B cell (primary cell): Measurements from ENCODE around the gene CPNE4. TPM values are rescaled to one million over a fixed set of nuclear protein-coding genes. Genes with fewer than 3 reads are reported as not detected.

Experiments used
- ATAC-seq: fragments of 200-7000 bp; cut with Tn5 transposase; one replicate; pipeline ENCODE4 v1.10.0; 2021; ENCODE audit warnings: low read depth, mild to moderate bottlenecking, moderate number of reproducible peaks, moderate library complexity
- CTCF ChIA-PET: fragments of 350-600 bp; sonication (Branson Sonifier 250); formaldehyde crosslinking; loops from one replicate; lab custom pipeline; 2021; ENCODE audit warnings: antibody characterized with exemption, inconsistent platforms; lab: Charles Lee
- POLR2A ChIA-PET: fragments of 350-600 bp; sonication (Branson Sonifier 250); formaldehyde crosslinking; loops from one replicate; lab custom pipeline; 2021; ENCODE audit warnings: antibody characterized with exemption; lab: Charles Lee
- DNase-seq: peaks from one replicate; pipeline ENCODE4 v3.0.0; 2013
- H2AFZ ChIP-seq: 2 replicates; pipeline ENCODE4 v1.6.1; 2012; ENCODE audit warnings: mild to moderate bottlenecking, low read depth, low read length; ENCODE audit not compliant: insufficient read depth, poor library complexity, severe bottlenecking
- H3K27ac ChIP-seq, 2 donors: 1 replicate in 1 of 2; 2 replicates in 1 of 2; pipeline ENCODE4 v1.5.1; 2012 to 2013; ENCODE audit warnings: low read length in 2 of 2, mild to moderate bottlenecking in 2 of 2, moderate library complexity in 1 of 2
- H3K27me3 ChIP-seq, 4 experiments: fragments of 200-600 bp in 1 of 4; sonication (generic) in 1 of 4; replicated peaks in 1 of 4; 1 replicate in 2 of 4; 2 replicates in 2 of 4; pipeline versions ENCODE4 v1.6.1 to v1.7.0; 2013 to 2016; ENCODE audit warnings: low read length in 3 of 4, mild to moderate bottlenecking in 2 of 4, mixed read lengths in 1 of 4, moderate library complexity in 1 of 4; ENCODE audit not compliant: insufficient read depth in 4 of 4, control insufficient read depth in 3 of 4; ENCODE audit errors: control extremely low read depth in 1 of 4
- H3K36me3 ChIP-seq, 2 experiments: replicated peaks in 1 of 2; 1 replicate in 1 of 2; 2 replicates in 1 of 2; pipeline versions ENCODE4 v1.6.1 to v1.7.1; 2013; ENCODE audit warnings: low read length in 1 of 2; ENCODE audit not compliant: insufficient read depth in 2 of 2, control insufficient read depth in 1 of 2; ENCODE audit errors: control extremely low read depth in 1 of 2, extremely low read depth in 1 of 2
- H3K4me1 ChIP-seq, 2 donors: fragments of 200-600 bp in 1 of 2; sonication (generic) in 1 of 2; 1 replicate in 1 of 2; 2 replicates in 1 of 2; pipeline versions ENCODE4 v1.5.1 to v1.6.1; 2013 to 2017; ENCODE audit warnings: low read length in 2 of 2; ENCODE audit not compliant: control insufficient read depth in 2 of 2, insufficient read depth in 2 of 2
- H3K4me2 ChIP-seq: replicated peaks from 2 replicates; pipeline ENCODE3; 2012; ENCODE audit warnings: mild to moderate bottlenecking, low read depth, low read length; ENCODE audit not compliant: poor library complexity, severe bottlenecking
- H3K4me3 ChIP-seq, 5 experiments: fragments of 200-600 bp in 1 of 5; sonication (generic) in 1 of 5; 1 replicate in 3 of 5; 2 replicates in 2 of 5; pipeline versions ENCODE4 v1.5.1 to v1.7.0; 2011 to 2016; ENCODE audit warnings: low read length in 4 of 5, mild to moderate bottlenecking in 4 of 5, low read depth in 2 of 5, control low read depth in 1 of 5, moderate library complexity in 1 of 5; ENCODE audit not compliant: insufficient read depth in 1 of 5; ENCODE audit errors: control extremely low read depth in 1 of 5, extremely low read depth in 1 of 5
- H3K79me2 ChIP-seq: fragments of 200-600 bp; sonication (generic); one replicate; pipeline ENCODE4 v1.6.0; 2016; ENCODE audit warnings: low read length; ENCODE audit not compliant: control insufficient read depth, insufficient read depth
- H3K9ac ChIP-seq: fragments of 200-600 bp; sonication (generic); 2 replicates; pipeline ENCODE4 v1.6.1; 2017; ENCODE audit warnings: mild to moderate bottlenecking, low read length, moderate library complexity
- H3K9me3 ChIP-seq, 3 donors: one replicate each; pipeline versions ENCODE4 v1.6.1 to v1.7.1; 2013; ENCODE audit warnings: low read length in 2 of 3; ENCODE audit not compliant: control insufficient read depth in 2 of 3, insufficient read depth in 1 of 3; ENCODE audit errors: control extremely low read depth in 1 of 3
- H4K20me1 ChIP-seq: 2 replicates; pipeline ENCODE4 v1.6.0; 2012; ENCODE audit warnings: mild to moderate bottlenecking, low read length; ENCODE audit not compliant: insufficient read depth, control insufficient read depth, poor library complexity, severe bottlenecking
- H3K27ac Mint-ChIP-seq: one replicate; pipeline ENCODE4 v1.8.0; 2021; ENCODE audit warnings: mixed read lengths
- H3K27me3 Mint-ChIP-seq: one replicate; pipeline ENCODE4 v1.8.0; 2021; ENCODE audit warnings: mixed read lengths
- H3K4me1 Mint-ChIP-seq: one replicate; pipeline ENCODE4 v1.8.0; 2021; ENCODE audit warnings: mixed read lengths
- H3K4me3 Mint-ChIP-seq: one replicate; pipeline ENCODE4 v1.8.0; 2021; ENCODE audit warnings: mixed read lengths
- H3K9me3 Mint-ChIP-seq: one replicate; pipeline ENCODE4 v1.8.0; 2022; ENCODE audit warnings: mixed read lengths; ENCODE audit not compliant: insufficient read depth
- CTCF ChIP-seq: fragments of 200-600 bp; IDR thresholded peaks from one replicate; pipeline ENCODE4 v1.8.0; 2022; ENCODE audit warnings: antibody characterized with exemption, mild to moderate bottlenecking
- EZH2 ChIP-seq: IDR thresholded peaks from 2 replicates; pipeline ENCODE4 v1.6.1; 2012; ENCODE audit warnings: borderline replicate concordance, low read depth, mild to moderate bottlenecking, moderate library complexity, low read length; ENCODE audit not compliant: insufficient read depth, poor library complexity, severe bottlenecking
- WGBS: methylation state at CpG from one replicate; pipeline ENCODE4 v1.1.5; 2013; ENCODE audit warnings: missing lambda C conversion rate; ENCODE audit not compliant: insufficient coverage; 5-methylcytosine and 5-hydroxymethylcytosine counted together
- intact Hi-C: fragments of 100-400 bp; cut with micrococcal nuclease; formaldehyde crosslinking; loops from one replicate; pipeline ENCODE4 v1.10.0; 2022
- polyA plus RNA-seq: library from polyadenylated mRNA; depleted of rRNA; stranded (reverse); fragments of >200 nt; gene quantifications from 2 replicates; pipeline ENCODE4 v1.2.3, GENCODE V29; 2012
- total RNA-seq, 2 donors: library from RNA; stranded (reverse); fragments of 120-200 nt in 1 of 2; gene quantifications; 1 replicate in 1 of 2; 2 replicates in 1 of 2; pipeline versions ENCODE4 v1.2.3 to v1.2.4, GENCODE V29; 2013 to 2022

The CPNE4 gene
- total and polyA plus RNA-seq, 2 donors (not counting 1 experiment from before 2014, with no cell fraction given): not detected

GRCh38 chr3:131917006-131917405 is 117.8 kb downstream of the CPNE4 start:
- H3K27me3 ChIP-seq: no peaks in the 10 kb centered on the region
- intact Hi-C loops: no loop called here
- H3K4me2 ChIP-seq: no peak overlapping the region
- no peaks in the 10 kb centered on the region for H3K9me3 ChIP-seq
- WGBS: 83% methylated on average over 3 of the region's 3 CpGs
- no peaks in the 10 kb centered on the region for H3K36me3 ChIP-seq
- no peak for TF ChIP-seq CTCF
- no peak for TF ChIP-seq EZH2
- H3K9me3 Mint-ChIP-seq: peaks cover 2% of the 10 kb centered on the region
- H3K4me1 Mint-ChIP-seq: no peaks in the 10 kb centered on the region
- H3K27me3 Mint-ChIP-seq: peaks cover 5% of the 10 kb centered on the region
- no peaks in the 10 kb centered on the region for H3K4me1 ChIP-seq
- no peaks in the 10 kb centered on the region for H4K20me1 ChIP-seq
- POLR2A ChIA-PET: no interaction called here
- no peak overlapping the region for H3K27ac Mint-ChIP-seq
- CTCF ChIA-PET: no interaction called here
- no peak overlapping the region for H2AFZ ChIP-seq
- no peak for DNase-seq
- no peak overlapping the region for H3K4me3 ChIP-seq
- no peak overlapping the region for H3K27ac ChIP-seq
- no peak overlapping the region for H3K4me3 Mint-ChIP-seq
- no peak overlapping the region for H3K9ac ChIP-seq
- no peaks in the 10 kb centered on the region for H3K79me2 ChIP-seq
- ATAC-seq: no peak

GRCh38 chr3:131914090-131914691 is 120.6 kb downstream of the CPNE4 start:
- ATAC-seq (no peak), DNase-seq (no peak)
- Histone ChIP-seq H2AFZ (no peak overlapping the region), H3K9me3 (no peaks in the 10 kb centered on the region), H3K9ac (no peak overlapping the region), H3K4me3 (no peak overlapping the region), H3K36me3 (no peaks in the 10 kb centered on the region), H3K4me2 (no peak overlapping the region), H3K27me3 (no peaks in the 10 kb centered on the region), H3K4me1 (no peaks in the 10 kb centered on the region), H3K27ac (no peak overlapping the region), H3K79me2 (no peaks in the 10 kb centered on the region), H4K20me1 (no peaks in the 10 kb centered on the region)
- H3K4me1 Mint-ChIP-seq: no peaks in the 10 kb centered on the region
- no CpG with 5 or more reads among the region's 1 CpG for WGBS
- H3K27me3 Mint-ChIP-seq: peaks cover 5% of the 10 kb centered on the region
- intact Hi-C loops: no loop called here
- no peak overlapping the region for H3K27ac Mint-ChIP-seq
- ChIA-PET CTCF (no interaction called here), POLR2A (no interaction called here)
- no peak overlapping the region for H3K4me3 Mint-ChIP-seq
- peaks cover 2% of the 10 kb centered on the region for H3K9me3 Mint-ChIP-seq
- TF ChIP-seq CTCF (no peak), EZH2 (no peak)
